Measurements from ENCODE around the gene GPATCH1.
"Not testable (repeated sequence)": the region's sequence is repeated elsewhere in the genome, so short reads cannot be mapped to it uniquely, and the experiment has no call there.

The GPATCH1 gene

GRCh38 chr19:33040994-33041827, 39.8 kb upstream of the GPATCH1 start:
- no peak for TF ChIP-seq CTCF (IDR thresholded peaks at IDR 0.05; ENCODE audit: low read depth, low read length)
- H3K4me3 ChIP-seq (ENCODE audit: low read depth, low read length), result no peak overlapping the region

- H3K4me3 ChIP-seq (ENCODE audit: low read depth, low read length), result not testable (repeated sequence)
Observed at GRCh38 chr19:33041828-33042160, 39.2 kb upstream of the GPATCH1 start.

DNA sequence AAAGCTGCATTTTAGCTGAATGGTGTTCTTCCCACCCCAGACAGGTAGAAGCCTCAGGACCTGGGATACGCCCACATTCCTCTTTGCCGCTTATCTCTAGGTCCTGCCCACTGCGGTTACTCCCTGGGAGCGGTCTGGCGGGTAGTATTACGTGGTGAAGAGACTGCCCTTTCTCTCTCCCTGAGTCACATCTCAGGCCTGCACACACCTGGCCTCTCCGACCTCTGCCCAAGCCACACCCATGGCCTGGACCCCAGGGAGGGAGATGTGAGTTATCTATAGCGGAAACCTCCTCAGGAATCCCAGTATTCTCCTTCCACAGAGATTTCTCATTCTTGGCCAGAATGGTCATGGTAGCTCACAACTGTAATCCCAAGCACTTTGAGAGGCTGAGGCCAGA, 33.6 kb upstream of the GPATCH1 start:
- no peak for TF ChIP-seq CTCF (IDR thresholded peaks at IDR 0.05; ENCODE audit: low read depth, low read length)

DNA sequence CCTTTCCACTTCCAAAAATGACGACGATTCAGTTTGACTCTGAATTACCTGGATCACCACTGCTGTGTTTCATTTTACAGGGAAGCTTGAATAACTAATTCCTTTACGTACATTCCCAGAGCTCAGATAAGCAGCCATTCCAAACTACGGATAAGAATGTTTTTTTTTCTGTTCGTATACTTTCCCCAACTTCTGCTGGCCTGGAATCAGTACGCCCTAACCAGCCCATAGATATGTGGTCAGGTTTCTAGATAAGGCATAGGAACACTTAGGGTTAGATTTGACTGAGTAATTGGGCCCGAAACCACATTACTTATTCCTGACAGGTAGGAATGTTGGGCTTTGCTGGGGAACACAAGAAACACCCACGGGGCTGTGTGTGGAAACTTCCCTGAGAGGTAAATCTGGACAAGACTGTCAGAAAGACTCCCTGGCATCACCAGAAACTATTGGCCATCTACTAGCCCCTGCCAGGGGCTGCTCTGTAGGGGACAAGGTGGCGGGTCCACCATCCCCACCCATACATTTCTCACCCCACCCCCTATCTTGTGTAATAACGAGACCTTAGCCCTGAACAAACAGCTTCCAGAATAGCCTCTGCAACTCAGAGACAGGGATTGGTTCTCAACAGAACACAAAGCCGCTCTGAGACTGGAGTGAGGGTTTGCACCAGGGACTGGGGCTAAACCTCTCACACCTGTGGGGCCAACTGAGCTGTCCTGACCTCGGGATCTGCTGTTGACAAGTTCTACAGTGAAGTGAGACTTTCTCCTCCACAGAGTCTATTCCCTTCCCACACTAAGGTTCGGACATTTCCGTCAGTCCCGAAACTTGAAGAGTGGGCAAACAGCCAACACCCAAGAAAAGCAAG, 31.9 kb upstream of the GPATCH1 start:
- TF ChIP-seq CTCF (IDR thresholded peaks at IDR 0.05; ENCODE audit: low read depth, low read length), result no peak
- no peak overlapping the region for H3K4me3 ChIP-seq (ENCODE audit: low read depth, low read length)

More for the DNA sequence above, 33.6 kb upstream of the GPATCH1 start:
- no peak overlapping the region for H3K4me3 ChIP-seq (ENCODE audit: low read depth, low read length)

- no peak for TF ChIP-seq CTCF (IDR thresholded peaks at IDR 0.05; ENCODE audit: low read depth, low read length)
- no peak overlapping the region for H3K4me3 ChIP-seq (ENCODE audit: low read depth, low read length)
Observed at GRCh38 chr19:33050110-33050509, 30.9 kb upstream of the GPATCH1 start.

GRCh38 chr19:33052352-33052972, 28.5 kb upstream of the GPATCH1 start:
- no peak overlapping the region for H3K4me3 ChIP-seq (ENCODE audit: low read depth, low read length)
- no peak for TF ChIP-seq CTCF (IDR thresholded peaks at IDR 0.05; ENCODE audit: low read depth, low read length)

GRCh38 chr19:33054623-33055022, 26.4 kb upstream of the GPATCH1 start:
- no peak overlapping the region for H3K4me3 ChIP-seq (ENCODE audit: low read depth, low read length)
- no peak for TF ChIP-seq CTCF (IDR thresholded peaks at IDR 0.05; ENCODE audit: low read depth, low read length)
